K562 (cell line): Measurements from ENCODE around the gene MAN2A1. TPM values are rescaled to one million over a fixed set of nuclear protein-coding genes. Genes with fewer than 3 reads are reported as not detected.

Experiments used
- ATAC-seq: fragments of 200-7000 bp; cut with Tn5 transposase; 3 replicates; pipeline ENCODE4 v1.9.1; 2020; ENCODE audit warnings: moderate library complexity
- BruUV-seq: library from RNA; stranded (reverse); fragments of 400-500 nt; replicated peaks from 2 replicates; lab custom pipeline; 2021; lab: Mats Ljungman, UMichigan
- CTCF ChIA-PET: fragments of 300-600 bp; formaldehyde crosslinking; extraction: SDS; loops from one replicate; lab custom pipeline; 2021; ENCODE audit warnings: low intra/inter-chr PET ratio; lab: Yijun Ruan, JAX
- POLR2A ChIA-PET: fragments of 300-600, 350-650 bp; sonication (Branson Sonifier 250); formaldehyde crosslinking; extraction: SDS; loops from one replicate; lab custom pipeline; 2021; ENCODE audit warnings: antibody characterized with exemption, inconsistent platforms; lab: Yijun Ruan, JAX
- DNase-seq, 4 experiments: peaks; one replicate each; pipeline versions ENCODE4 v3.0.0 to v3.0.0-alpha.2; 2011 to 2018; ENCODE audit warnings: low spot score in 3 of 4, mixed read lengths in 3 of 4; ENCODE audit errors: extremely low read depth in 1 of 4
- FAIRE-seq: peaks from 2 replicates; lab custom pipeline; 2011; peaks lifted over from hg19 to GRCh38; lab: Jason Lieb, UNC
- H2AFZ ChIP-seq: 2 replicates; pipeline ENCODE4 v1.6.0; 2011; ENCODE audit warnings: low read depth, low read length, control low read depth, inconsistent platforms
- H3K27ac ChIP-seq: fragments of 200-600 bp; 3 replicates; pipeline ENCODE4 v1.8.0; 2011; ENCODE audit warnings: low read depth, mild to moderate bottlenecking, control low read depth, inconsistent platforms, low read length, moderate library complexity, mixed read lengths; ENCODE audit errors: extremely low read depth
- H3K27me3 ChIP-seq, 2 experiments: fragments of 300-600 bp in 1 of 2; 2 replicates in 1 of 2; 3 replicates in 1 of 2; pipeline versions ENCODE4 v1.6.0 to v1.8.0; 2011; ENCODE audit warnings: inconsistent platforms in 2 of 2, low read length in 2 of 2, mild to moderate bottlenecking in 1 of 2, mixed read lengths in 1 of 2, moderate library complexity in 1 of 2; ENCODE audit not compliant: control insufficient read depth in 2 of 2, insufficient read depth in 2 of 2
- H3K36me3 ChIP-seq: fragments of 300-600 bp; 3 replicates; pipeline ENCODE4 v1.8.0; 2011; ENCODE audit warnings: mild to moderate bottlenecking, low read length, inconsistent platforms; ENCODE audit not compliant: control insufficient read depth, insufficient read depth
- H3K4me1 ChIP-seq, 2 experiments: fragments of 200-600 bp in 1 of 2; replicated peaks in 1 of 2; 2 replicates in 1 of 2; 3 replicates in 1 of 2; pipeline versions ENCODE4 v1.5.1 to v1.8.0; 2011; ENCODE audit warnings: inconsistent platforms in 2 of 2, low read length in 2 of 2, mild to moderate bottlenecking in 1 of 2, mixed read lengths in 1 of 2, moderate library complexity in 1 of 2; ENCODE audit not compliant: control insufficient read depth in 2 of 2, insufficient read depth in 2 of 2
- H3K4me2 ChIP-seq: 2 replicates; pipeline ENCODE4 v1.6.1; 2011; ENCODE audit warnings: low read length, control low read depth, inconsistent platforms, mixed read lengths; ENCODE audit not compliant: insufficient read depth
- H3K4me3 ChIP-seq: fragments of 200-600 bp; sonication (generic), shearing (Covaris generic); 2 replicates; pipeline ENCODE4 v1.5.1; 2016; ENCODE audit warnings: control low read depth, inconsistent platforms
- H3K79me2 ChIP-seq: fragments of 200-600 bp; 3 replicates; pipeline ENCODE4 v1.8.0; 2011; ENCODE audit warnings: low read length, inconsistent platforms; ENCODE audit not compliant: control insufficient read depth, insufficient read depth
- H3K9ac ChIP-seq, 2 experiments: 2 replicates each; pipeline versions ENCODE4 v1.6.0 to v1.6.1; 2011; ENCODE audit warnings: low read depth in 2 of 2, low read length in 2 of 2, control low read depth in 1 of 2, inconsistent platforms in 1 of 2, mild to moderate bottlenecking in 1 of 2, mixed read lengths in 1 of 2; ENCODE audit not compliant: insufficient read depth in 1 of 2
- H3K9me1 ChIP-seq: one replicate; pipeline ENCODE4 v1.6.0; 2011; ENCODE audit warnings: inconsistent platforms, mild to moderate bottlenecking, low read length, moderate library complexity; ENCODE audit not compliant: control insufficient read depth, insufficient read depth
- H3K9me3 ChIP-seq: replicated peaks from 2 replicates; pipeline ENCODE4 v1.5.1; 2011; ENCODE audit warnings: low read depth, low read length, inconsistent platforms; ENCODE audit not compliant: control insufficient read depth, insufficient read depth
- H4K20me1 ChIP-seq: replicated peaks from 2 replicates; pipeline ENCODE4 v1.6.1; 2011; ENCODE audit warnings: low read length, inconsistent platforms, mixed read lengths; ENCODE audit not compliant: control insufficient read depth, insufficient read depth
- AFF4 ChIP-seq: sonication (generic); formaldehyde crosslinking; IDR thresholded peaks from 2 replicates; pipeline ENCODE4 v1.8.0; 2023; ENCODE audit warnings: mild to moderate bottlenecking, missing genetic modification reagents
- BHLHE40 ChIP-seq: IDR thresholded peaks from 2 replicates; pipeline ENCODE4 v1.6.1; 2011; ENCODE audit warnings: low read length, improper control_type of control experiment
- MAX ChIP-seq: sonication (generic); formaldehyde crosslinking; IDR thresholded peaks from 2 replicates; pipeline ENCODE4 v1.9.0; 2022; ENCODE audit warnings: mild to moderate bottlenecking, missing genetic modification reagents
- PHB ChIP-seq: fragments of 250-450 bp; sonication (Bioruptor Pico); IDR thresholded peaks from 2 replicates; pipeline ENCODE4 v1.5.0; 2021
- SMAD4 ChIP-seq: fragments of 250-450 bp; sonication (Bioruptor Pico); conservative IDR thresholded peaks from 2 replicates; pipeline ENCODE4 v1.8.0; 2021; ENCODE audit warnings: inconsistent platforms, mild to moderate bottlenecking, moderate library complexity
- TBL1XR1 ChIP-seq, 2 experiments: IDR thresholded peaks; 2 replicates each; pipeline ENCODE4 v1.6.1; 2012; ENCODE audit warnings: improper control_type of control experiment in 2 of 2, low read length in 2 of 2, mild to moderate bottlenecking in 1 of 2
- TRIM24 ChIP-seq, 2 experiments: fragments of 450-650 bp; IDR thresholded peaks; 2 replicates each; pipeline ENCODE4 v1.6.1; 2016
- ZBTB34 ChIP-seq: fragments of 250-450 bp; sonication (Bioruptor Pico); IDR thresholded peaks from 2 replicates; pipeline ENCODE4 v1.8.0; 2021; ENCODE audit warnings: mild to moderate bottlenecking, moderate library complexity
- ZNF280B ChIP-seq: fragments of 250-450 bp; sonication (Bioruptor Pico); IDR thresholded peaks from 2 replicates; pipeline ENCODE4 v1.5.1; 2021; ENCODE audit warnings: mild to moderate bottlenecking
- ZNF395 ChIP-seq: fragments of 200-800 bp; sonication (Bioruptor generic); IDR thresholded peaks from 2 replicates; pipeline ENCODE4 v1.6.1; 2017; ENCODE audit warnings: missing genetic modification characterization, missing compliant biosample characterization
- ZNF398 ChIP-seq: fragments of 250-450 bp; sonication (Bioruptor Pico); IDR thresholded peaks from 2 replicates; pipeline ENCODE4 v1.8.0; 2021; ENCODE audit warnings: moderate library complexity, mild to moderate bottlenecking, inconsistent platforms
- WGBS: fragments of 100-300 bp; shearing (Covaris generic); methylation state at CpG from one replicate; pipeline ENCODE4 v1.1.6; 2016; ENCODE audit warnings: low coverage, mixed read lengths; ENCODE audit not compliant: insufficient coverage; ENCODE audit errors: missing lambda C conversion rate; 5-methylcytosine and 5-hydroxymethylcytosine counted together
- in situ Hi-C: fragments of 300-500 bp; cut with MboI; formaldehyde crosslinking; loops from 4 replicates; pipeline ENCODE4 v1.15.0; 2018; ENCODE audit warnings: inconsistent platforms, mixed read lengths
- intact Hi-C: fragments of 100-400 bp; cut with micrococcal nuclease; formaldehyde crosslinking; loops from 2 replicates; pipeline ENCODE4 v1.14.2; 2022
- polyA plus RNA-seq, 8 experiments: library from polyadenylated mRNA; depleted of rRNA in 4 of 8; stranded (reverse) in 5 of 8; unstranded in 3 of 8; fragments of >200 nt; fragmentation: Nextera tagmentation in 2 of 8; fragmentation: Illumina TruSeq in 1 of 8; extraction: Ambion mirVana in 2 of 8; extraction: Trizol in 1 of 8; gene quantifications; 2 replicates each; pipeline versions ENCODE4 v1.2.1 to v1.2.3, GENCODE V29; 2011 to 2014; ENCODE audit warnings: inconsistent platforms in 1 of 8, missing spikeins in 1 of 8
- total RNA-seq, 7 experiments: library from RNA; depleted of rRNA in 6 of 7; stranded (reverse); fragments of >200 nt in 6 of 7; fragmentation: Illumina TruSeq in 2 of 7; extraction: Trizol in 2 of 7; gene quantifications; 2 replicates each; pipeline versions ENCODE4 v1.2.1 to v1.2.3, GENCODE V29; 2011 to 2021; ENCODE audit warnings: low replicate concordance in 1 of 7

The MAN2A1 gene
- total and polyA plus RNA-seq, 9 of the 15 experiments (the other 6 are each of a cell fraction or from before 2014, with no cell fraction given) = 5.2 to 32.0 (median 19.8) TPM

- DNase-seq (no peak), ATAC-seq (no peak), FAIRE-seq (no peak)
- no peaks in the 10 kb centered on the region for H3K36me3 ChIP-seq
- intact Hi-C loops (no loop called here), in situ Hi-C loops (no loop called here)
- H3K9me1 ChIP-seq = no peaks in the 10 kb centered on the region
- no peak overlapping the region for H3K9ac ChIP-seq
- ChIA-PET POLR2A (no interaction called here), CTCF (no interaction called here)
- peaks cover 8 to 25% of the 10 kb centered on the region in 2 experiments; a peak in 3 of 5 replicates for H3K27me3 ChIP-seq
- no peaks in the 10 kb centered on the region for H3K9me3 ChIP-seq
- H3K4me2 ChIP-seq = no peak overlapping the region
- H3K4me1 ChIP-seq = no peaks in the 10 kb centered on the region
- H2AFZ ChIP-seq = no peak overlapping the region
- no peaks in the 10 kb centered on the region for H3K79me2 ChIP-seq
- BruUV-seq = no TSS peak
- 17% methylated on average over 5 of the region's 5 CpGs for WGBS
- no peak overlapping the region for H3K4me3 ChIP-seq
- no peaks in the 10 kb centered on the region for H4K20me1 ChIP-seq
- no peak overlapping the region for H3K27ac ChIP-seq
- TF ChIP-seq MAX (CRISPR knock-in tag) (no peak), ZNF395 (CRISPR knock-in tag) (no peak), ZNF398 (CRISPR knock-in tag) (no peak), PHB (no peak), ZBTB34 (CRISPR knock-in tag) (no peak), BHLHE40 (no peak), TRIM24 (IDR thresholded peaks at IDR 0.05) (no peak), SMAD4 (CRISPR knock-in tag) (no peak), ZNF280B (CRISPR knock-in tag) (no peak), AFF4 (CRISPR knock-in tag) (no peak), TBL1XR1 (IDR thresholded peaks at IDR 0.05; ENCODE audit: low read length in 2 of 2) (no peak)
Observed at GRCh38 chr5:109878887-109879286, 189.2 kb downstream of the MAN2A1 start.
